Ishikawa (cell line): ENCODE data around the gene TBCC.
A peak's percentile ranks its signal among the peaks of the same experiment; 100 is the strongest.

Experiments used
- CEBPB ChIP-seq: IDR thresholded peaks from 2 replicates; pipeline ENCODE4 v1.6.1; 2012
- CREB1 ChIP-seq: IDR thresholded peaks from 2 replicates; pipeline ENCODE4 v1.6.1; 2012; ENCODE audit warnings: low read depth
- EGR1 ChIP-seq: IDR thresholded peaks from 2 replicates; pipeline ENCODE4 v1.6.1; 2012
- EP300 ChIP-seq: IDR thresholded peaks from 2 replicates; pipeline ENCODE4 v1.6.1; 2012; ENCODE audit warnings: borderline replicate concordance
- FOXM1 ChIP-seq: IDR thresholded peaks from 2 replicates; pipeline ENCODE4 v1.6.1; 2012; ENCODE audit warnings: low read depth, borderline replicate concordance
- NFIC ChIP-seq: IDR thresholded peaks from 2 replicates; pipeline ENCODE4 v1.6.1; 2012
- RAD21 ChIP-seq: IDR thresholded peaks from 2 replicates; pipeline ENCODE4 v1.6.1; 2012; ENCODE audit warnings: low read depth
- REST ChIP-seq: IDR thresholded peaks from 2 replicates; pipeline ENCODE4 v1.6.1; 2012; ENCODE audit warnings: low read depth, mild to moderate bottlenecking
- TAF1 ChIP-seq: IDR thresholded peaks from 2 replicates; pipeline ENCODE4 v1.6.1; 2012; ENCODE audit warnings: low read depth, mild to moderate bottlenecking
- TCF12 ChIP-seq: IDR thresholded peaks from 2 replicates; pipeline ENCODE4 v1.6.1; 2012; ENCODE audit warnings: low read depth
- TEAD4 ChIP-seq: IDR thresholded peaks from 2 replicates; pipeline ENCODE4 v1.6.1; 2012
- USF1 ChIP-seq: IDR thresholded peaks from 2 replicates; pipeline ENCODE4 v1.6.1; 2012
- YY1 ChIP-seq: IDR thresholded peaks from 2 replicates; pipeline ENCODE4 v1.6.1; 2012; ENCODE audit warnings: low read depth
- ZBTB7A ChIP-seq: IDR thresholded peaks from 2 replicates; pipeline ENCODE4 v1.6.1; 2012; ENCODE audit warnings: low read depth
- TF ChIP-seq, protein P1 (sequence below): IDR thresholded peaks from 2 replicates; pipeline ENCODE4 v1.6.1; 2012

The TBCC gene

GRCh38 chr6:42745640-42746462 lies at the start of gene TBCC:
TSS of gene TBCC (minus strand) at chr6:42746103. CDS start at chr6:42746073, 30 bp downstream.
- peak; percentile 17; the same call in 1 of the 2 replicates for TF ChIP-seq REST
- peak; percentile 93 for TF ChIP-seq YY1
- TF ChIP-seq TAF1 = peak; percentile 95
- TF ChIP-seq TCF12 = 0 out of 2 replicates have a peak, but pooled peaks have one; percentile 44
- no peak for TF ChIP-seq EGR1
- TF ChIP-seq TEAD4 = no peak
- TF ChIP-seq, protein P1, sequence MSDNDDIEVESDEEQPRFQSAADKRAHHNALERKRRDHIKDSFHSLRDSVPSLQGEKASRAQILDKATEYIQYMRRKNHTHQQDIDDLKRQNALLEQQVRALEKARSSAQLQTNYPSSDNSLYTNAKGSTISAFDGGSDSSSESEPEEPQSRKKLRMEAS = peak; percentile 84
- no peak for TF ChIP-seq EP300
- TF ChIP-seq CREB1 = peak; percentile 54; the same call in 1 of the 2 replicates
- no peak for TF ChIP-seq RAD21
- TF ChIP-seq ZBTB7A = no peak
- TF ChIP-seq CEBPB = no peak
- no peak for TF ChIP-seq FOXM1
- TF ChIP-seq NFIC = no peak
- TF ChIP-seq USF1 = no peak

GRCh38 chr6:42795651-42796050 lies 49.7 kb upstream of the TBCC start:
- TF ChIP-seq CREB1 (no peak), TCF12 (no peak), NFIC (no peak), EP300 (no peak), CEBPB (no peak), ZBTB7A (no peak), TEAD4 (no peak), FOXM1 (no peak), YY1 (no peak), REST (no peak), TAF1 (no peak)
- TF ChIP-seq, protein P1 = no peak

- no peak for TF ChIP-seq CEBPB
- no peak for TF ChIP-seq TCF12
- TF ChIP-seq REST = no peak
- TF ChIP-seq, protein P1 = no peak
- TF ChIP-seq YY1 = no peak
- TF ChIP-seq NFIC = no peak
- TF ChIP-seq CREB1 = no peak
- no peak for TF ChIP-seq EP300
- no peak for TF ChIP-seq FOXM1
- TF ChIP-seq USF1 = no peak
- TF ChIP-seq TEAD4 = no peak
- TF ChIP-seq ZBTB7A = no peak
- no peak for TF ChIP-seq EGR1
These were observed 45.9 kb upstream of the TBCC start for GRCh38 chr6:42791706-42792320.
